ENCODE measurements around the gene TMC4.
"Not testable (repeated sequence)": the region's sequence is repeated elsewhere in the genome, so short reads cannot be mapped to it uniquely, and the experiment has no call there.

TMC4 gene, protein sequence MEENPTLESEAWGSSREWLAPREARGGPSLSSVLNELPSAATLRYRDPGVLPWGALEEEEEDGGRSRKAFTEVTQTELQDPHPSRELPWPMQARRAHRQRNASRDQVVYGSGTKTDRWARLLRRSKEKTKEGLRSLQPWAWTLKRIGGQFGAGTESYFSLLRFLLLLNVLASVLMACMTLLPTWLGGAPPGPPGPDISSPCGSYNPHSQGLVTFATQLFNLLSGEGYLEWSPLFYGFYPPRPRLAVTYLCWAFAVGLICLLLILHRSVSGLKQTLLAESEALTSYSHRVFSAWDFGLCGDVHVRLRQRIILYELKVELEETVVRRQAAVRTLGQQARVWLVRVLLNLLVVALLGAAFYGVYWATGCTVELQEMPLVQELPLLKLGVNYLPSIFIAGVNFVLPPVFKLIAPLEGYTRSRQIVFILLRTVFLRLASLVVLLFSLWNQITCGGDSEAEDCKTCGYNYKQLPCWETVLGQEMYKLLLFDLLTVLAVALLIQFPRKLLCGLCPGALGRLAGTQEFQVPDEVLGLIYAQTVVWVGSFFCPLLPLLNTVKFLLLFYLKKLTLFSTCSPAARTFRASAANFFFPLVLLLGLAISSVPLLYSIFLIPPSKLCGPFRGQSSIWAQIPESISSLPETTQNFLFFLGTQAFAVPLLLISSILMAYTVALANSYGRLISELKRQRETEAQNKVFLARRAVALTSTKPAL

DNA sequence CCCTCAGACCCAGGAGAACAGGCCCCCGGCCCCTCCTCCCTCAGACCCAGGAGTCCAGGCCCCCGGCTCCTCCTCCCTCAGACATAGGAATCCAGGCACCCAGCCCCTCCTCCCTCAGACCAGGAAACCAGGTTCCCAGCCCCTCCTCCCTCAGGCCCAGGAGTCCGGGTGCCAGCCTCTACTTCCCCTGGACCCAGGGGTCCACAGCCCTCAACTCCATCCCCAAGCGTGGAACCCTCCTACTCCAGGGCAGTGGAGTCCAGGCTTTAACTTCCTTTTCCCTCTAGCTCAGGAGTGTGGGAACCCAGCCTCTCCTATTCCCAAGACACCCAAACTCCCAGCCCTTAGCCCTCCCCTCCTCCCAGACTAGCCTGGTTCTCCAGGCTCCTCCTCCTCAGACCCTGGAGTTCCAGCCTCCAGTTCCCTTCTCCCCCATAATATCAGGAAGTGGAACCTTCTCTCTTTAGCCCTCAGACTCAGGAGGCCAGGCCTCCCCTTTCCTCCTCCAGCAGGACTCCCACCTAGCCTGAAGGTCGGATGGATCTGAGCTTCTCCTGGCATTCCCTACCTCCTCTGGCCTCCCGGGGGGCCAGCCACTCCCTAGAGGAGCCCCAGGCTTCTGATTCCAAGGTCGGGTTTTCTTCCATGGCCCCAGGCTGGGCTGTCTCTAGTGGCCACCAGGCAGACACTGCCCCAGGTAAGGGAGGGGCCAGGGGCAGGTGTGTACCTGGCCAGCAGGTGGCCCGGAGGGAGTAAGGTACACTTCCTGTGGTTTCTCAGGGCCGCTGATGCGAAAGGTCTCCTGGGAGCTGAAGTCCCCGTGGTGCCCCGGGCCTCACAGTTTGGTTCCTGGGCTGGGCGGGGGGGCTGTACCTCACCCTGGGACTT lies at the start of gene TMC4:
TMC4 (minus strand) TSS at position 690 of the 888 bp plus-strand sequence; CDS start at position 647, 43 bp downstream.
- no peak for DNase-seq

- not testable (repeated sequence) for DNase-seq
Measured at GRCh38 chr19:54221947-54222346, 49.0 kb upstream of the TMC4 start.

DNA sequence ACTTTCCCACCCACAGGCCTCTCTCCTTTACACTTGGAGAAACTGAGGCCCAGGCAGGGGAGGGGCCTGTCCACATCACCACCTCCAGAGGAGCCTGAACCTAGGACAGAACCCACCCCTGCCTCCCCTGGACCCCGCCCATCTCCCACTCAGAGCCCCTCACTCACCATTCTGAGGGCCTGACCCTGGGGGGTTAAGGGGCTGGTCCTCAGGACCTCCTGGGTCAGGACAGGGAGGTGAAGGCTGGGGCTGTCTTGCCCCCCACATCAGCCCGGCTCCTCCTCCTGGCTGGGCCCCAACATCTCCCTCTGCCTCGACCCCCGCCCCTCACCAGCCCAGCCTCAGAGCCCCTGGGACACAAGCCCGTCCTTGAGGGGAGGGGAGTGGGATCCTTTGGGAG lies 46.7 kb upstream of the TMC4 start:
- not testable (repeated sequence) for DNase-seq

GRCh38 chr19:54218960-54219661 lies 46.2 kb upstream of the TMC4 start:
- DNase-seq, result no peak

DNA sequence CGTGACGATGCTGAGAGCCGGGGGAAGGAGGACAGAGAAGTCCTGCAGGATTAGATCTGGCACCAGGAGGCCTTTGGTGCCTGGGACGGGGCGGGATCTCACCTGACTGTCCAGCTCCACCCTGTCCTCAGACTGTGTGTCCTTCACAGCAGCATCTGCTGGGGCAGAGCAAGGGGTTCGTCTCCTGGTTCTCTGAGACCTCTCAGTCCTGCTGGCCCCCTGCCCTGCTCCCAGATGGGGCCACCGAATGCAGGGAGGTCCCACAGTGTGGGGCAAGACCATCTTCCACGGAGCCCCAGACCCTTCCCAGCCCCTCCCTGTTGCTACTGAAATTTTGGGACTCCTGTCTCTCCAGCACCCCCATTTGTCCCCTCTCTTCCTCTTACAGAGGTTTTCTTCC lies 45.3 kb upstream of the TMC4 start:
- DNase-seq, result no peak

DNA sequence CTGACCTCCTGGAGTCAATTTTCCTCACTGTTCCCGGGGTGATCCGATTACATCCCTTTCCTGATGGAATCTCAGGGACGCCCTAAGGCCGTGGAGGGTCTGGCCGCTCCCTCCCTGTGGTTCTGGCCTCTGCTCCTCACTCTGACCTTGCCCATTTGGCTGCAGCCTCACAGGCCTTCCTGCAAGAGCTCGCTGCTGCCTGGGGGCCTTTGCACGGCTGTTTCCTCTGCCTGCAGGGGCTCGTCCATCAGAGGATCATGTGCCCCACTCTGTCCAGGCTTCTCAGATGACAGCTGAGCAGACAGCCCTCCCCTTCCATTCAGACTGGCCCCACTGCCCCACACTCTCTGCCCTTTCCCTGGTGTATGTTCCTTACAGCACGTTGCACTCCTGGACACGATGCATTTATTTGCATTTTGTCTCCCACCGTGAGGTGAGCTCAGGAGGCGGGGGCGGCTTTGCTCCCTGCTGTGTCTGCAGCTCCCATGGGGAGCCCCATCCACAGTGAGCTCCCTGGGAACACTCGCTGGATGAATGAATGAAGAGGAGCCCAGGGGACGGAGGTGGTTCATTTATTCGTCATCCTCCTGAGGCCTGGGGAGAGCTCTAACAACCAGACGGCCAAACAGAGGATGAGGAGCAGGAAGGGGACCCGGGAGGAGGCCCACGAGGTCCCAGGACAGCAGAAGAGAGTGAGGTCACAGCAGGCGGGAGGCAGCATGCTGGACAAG lies 44.7 kb upstream of the TMC4 start:
- not testable (repeated sequence) for DNase-seq

GRCh38 chr19:54216869-54217268 lies 43.9 kb upstream of the TMC4 start:
- no peak for DNase-seq

GRCh38 chr19:54214734-54215133 lies 41.8 kb upstream of the TMC4 start:
- not testable (repeated sequence) for DNase-seq

DNA sequence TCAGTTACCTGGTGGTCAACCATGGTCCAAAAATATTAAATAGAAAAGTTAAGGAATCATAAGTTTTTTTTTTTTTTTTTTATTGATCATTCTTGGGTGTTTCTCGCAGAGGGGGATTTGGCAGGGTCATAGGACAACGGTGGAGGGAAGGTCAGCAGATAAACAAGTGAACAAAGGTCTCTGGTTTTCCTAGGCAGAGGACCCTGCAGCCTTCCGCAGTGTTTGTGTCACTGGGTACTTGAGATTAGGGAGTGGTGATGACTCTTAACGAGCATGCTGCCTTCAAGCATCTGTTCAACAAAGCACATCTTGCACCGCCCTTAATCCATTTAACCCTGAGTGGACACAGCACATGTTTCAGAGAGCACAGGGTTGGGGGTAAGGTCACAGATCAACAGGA lies 41.3 kb upstream of the TMC4 start:
- not testable (repeated sequence) for DNase-seq

GRCh38 chr19:54211235-54211634 lies 38.3 kb upstream of the TMC4 start:
- no peak for DNase-seq

DNA sequence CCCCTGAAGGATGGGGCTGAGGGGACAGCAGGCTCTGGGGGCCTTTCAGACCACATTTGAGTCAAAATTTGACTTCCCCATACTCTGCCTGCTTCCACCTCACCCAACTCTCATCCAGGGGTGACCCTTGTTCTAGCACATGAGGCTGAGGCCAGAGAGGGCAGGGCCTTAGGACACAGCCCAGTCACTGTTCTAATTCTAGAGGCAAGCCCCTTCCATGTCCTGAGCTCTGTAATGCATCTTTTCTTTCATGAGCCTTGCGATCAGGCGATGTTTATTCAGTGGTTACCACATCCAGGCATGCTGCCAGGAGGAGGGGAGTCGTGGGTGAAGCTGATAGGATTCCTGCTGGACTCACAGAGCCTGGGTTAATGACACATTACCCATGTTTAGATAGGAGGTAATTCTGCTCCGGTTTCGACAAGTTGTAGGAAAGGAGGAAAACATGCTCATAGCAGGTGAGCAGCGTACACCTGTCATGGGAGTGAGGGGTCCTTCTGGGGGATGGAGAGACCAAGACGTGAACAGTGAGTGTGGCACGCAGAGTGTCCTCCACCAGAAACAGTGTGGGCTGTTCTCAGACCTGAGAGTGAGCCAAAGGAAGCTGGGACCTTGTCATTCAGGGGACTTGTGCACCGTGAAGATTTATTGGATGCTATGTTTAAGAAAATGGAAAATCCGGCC lies 37.0 kb upstream of the TMC4 start:
- peak; percentile 81 for DNase-seq

GRCh38 chr19:54209058-54209810 lies 36.3 kb upstream of the TMC4 start:
- peak; percentile 52 for DNase-seq

DNA sequence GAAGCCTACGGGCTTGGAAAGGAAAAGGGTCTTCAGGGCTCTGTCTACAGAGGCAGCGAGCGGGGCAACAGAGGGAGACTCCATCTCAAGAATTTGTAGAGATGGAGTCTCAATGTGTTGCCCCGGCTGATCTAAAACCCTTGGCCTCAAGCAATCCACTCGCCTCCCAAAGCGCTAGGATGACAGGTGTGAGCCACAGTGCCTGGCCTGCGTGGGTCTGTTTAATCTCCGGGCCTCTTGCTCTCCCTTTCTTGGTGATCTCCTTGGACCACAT lies 35.8 kb upstream of the TMC4 start:
- DNase-seq, result no peak

- DNase-seq, result peak; percentile 69
Measured at GRCh38 chr19:54207983-54208783, 35.2 kb upstream of the TMC4 start.

DNA sequence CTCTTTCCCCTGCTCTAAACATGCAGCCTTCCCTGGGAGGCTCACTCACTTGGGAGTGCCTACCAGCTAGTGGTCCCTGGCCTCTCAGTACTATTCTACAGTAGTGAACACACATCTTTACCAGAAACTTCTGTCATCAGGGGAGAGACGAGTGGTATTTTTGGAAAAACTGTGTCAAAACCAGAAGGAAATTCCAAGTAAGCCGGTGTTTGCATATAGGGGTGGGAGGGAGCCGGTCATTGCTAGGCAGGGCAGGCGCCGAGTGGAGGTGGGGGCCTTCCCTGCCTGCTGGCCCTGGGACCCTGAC lies 34.7 kb upstream of the TMC4 start:
- DNase-seq, result no peak

- DNase-seq, result not testable (repeated sequence)
Measured at GRCh38 chr19:54207193-54207592, 34.2 kb upstream of the TMC4 start.

DNA sequence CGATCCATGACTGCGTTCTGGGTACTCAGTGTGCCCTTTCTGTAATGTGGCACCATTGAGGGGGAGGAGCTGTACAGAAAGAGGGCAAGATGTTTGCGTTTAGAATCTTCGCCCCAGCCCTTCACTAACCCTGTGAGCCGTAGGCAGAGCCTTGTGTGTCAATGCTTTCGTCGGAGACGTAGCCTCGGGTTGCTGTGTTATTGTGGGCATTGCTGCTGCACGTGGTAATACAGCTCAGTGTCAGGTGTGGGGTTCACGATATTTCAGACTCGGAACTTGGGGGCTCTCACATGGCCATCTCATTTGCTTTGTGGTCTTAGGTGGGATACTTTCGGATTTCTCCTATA lies 33.8 kb upstream of the TMC4 start:
- no peak for DNase-seq

- no peak for DNase-seq
Measured at GRCh38 chr19:54206030-54206830, 33.3 kb upstream of the TMC4 start.

- no peak for DNase-seq
Measured at GRCh38 chr19:54204767-54205468, 32.0 kb upstream of the TMC4 start.

Data from midbrain (tissue), 1 donor.